ENCODE measurements around the gene MRPL39.
A peak's percentile ranks its signal among the peaks of the same experiment; 100 is the strongest.

The MRPL39 gene

GRCh38 chr21:25569084-25569483 is 38.2 kb downstream of the MRPL39 start:
- peaks cover 77% of the 10 kb centered on the region for H3K36me3 ChIP-seq (ENCODE audit: control insufficient read depth, low read length)
- 0 out of 2 replicates have a peak overlapping the region, but pooled peaks have one; percentile 9 for H3K4me2 ChIP-seq (ENCODE audit: low read length)
- H3K4me3 ChIP-seq (ENCODE audit: low read length), result no peak overlapping the region
- H4K20me1 ChIP-seq (ENCODE audit: control insufficient read depth, insufficient read depth, low read depth, low read length), result no peaks in the 10 kb centered on the region
- no peaks in the 10 kb centered on the region for H3K27me3 ChIP-seq (ENCODE audit: control insufficient read depth, low read length)
- no peaks in the 10 kb centered on the region for H3K9me3 ChIP-seq (ENCODE audit: control insufficient read depth, insufficient read depth, low read length)
- peaks cover 95% of the 10 kb centered on the region for H3K4me1 ChIP-seq (ENCODE audit: control insufficient read depth, low read length)
- H3K79me2 ChIP-seq (ENCODE audit: control insufficient read depth, low read length), result peaks cover 71% of the 10 kb centered on the region
- TF ChIP-seq EZH2phosphoT487 (IDR thresholded peaks at IDR 0.05; ENCODE audit: borderline replicate concordance, low read length) (no peak), CTCF (IDR thresholded peaks at IDR 0.05; ENCODE audit: low read depth, low read length, poor library complexity, severe bottlenecking) (no peak)
- H3F3A ChIP-seq (ENCODE audit: control insufficient read depth, insufficient read depth), result peaks cover 17% of the 10 kb centered on the region
- no peak overlapping the region for H3K27ac ChIP-seq (ENCODE audit: low read depth, low read length)
- no peaks in the 10 kb centered on the region for H3K9me2 ChIP-seq (replicated peaks; ENCODE audit: control insufficient read depth, low read length)

- H3K36me3 ChIP-seq (ENCODE audit: control insufficient read depth, low read length), result peaks cover 75% of the 10 kb centered on the region
- peaks cover 12% of the 10 kb centered on the region for H3F3A ChIP-seq (ENCODE audit: control insufficient read depth, insufficient read depth)
- TF ChIP-seq EZH2phosphoT487 (IDR thresholded peaks at IDR 0.05; ENCODE audit: borderline replicate concordance, low read length) (no peak), CTCF (IDR thresholded peaks at IDR 0.05; ENCODE audit: low read depth, low read length, poor library complexity, severe bottlenecking) (no peak)
- no peaks in the 10 kb centered on the region for H3K9me2 ChIP-seq (replicated peaks; ENCODE audit: control insufficient read depth, low read length)
- H3K79me2 ChIP-seq (ENCODE audit: control insufficient read depth, low read length), result peaks cover 79% of the 10 kb centered on the region
- H4K20me1 ChIP-seq (ENCODE audit: control insufficient read depth, insufficient read depth, low read depth, low read length), result no peaks in the 10 kb centered on the region
- H3K27me3 ChIP-seq (ENCODE audit: control insufficient read depth, low read length), result no peaks in the 10 kb centered on the region
- peaks cover 95% of the 10 kb centered on the region for H3K4me1 ChIP-seq (ENCODE audit: control insufficient read depth, low read length)
- no peak overlapping the region for H3K27ac ChIP-seq (ENCODE audit: low read depth, low read length)
- no peaks in the 10 kb centered on the region for H3K9me3 ChIP-seq (ENCODE audit: control insufficient read depth, insufficient read depth, low read length)
- no peak overlapping the region for H3K4me3 ChIP-seq (ENCODE audit: low read length)
- H3K4me2 ChIP-seq (ENCODE audit: low read length), result 0 out of 2 replicates have a peak overlapping the region, but pooled peaks have one; percentile 1
Observed at GRCh38 chr21:25568246-25568645, 39.0 kb downstream of the MRPL39 start.

GRCh38 chr21:25567472-25567871 is 39.8 kb downstream of the MRPL39 start:
- H3K36me3 ChIP-seq (ENCODE audit: control insufficient read depth, low read length), result peaks cover 78% of the 10 kb centered on the region
- peaks cover 87% of the 10 kb centered on the region for H3K79me2 ChIP-seq (ENCODE audit: control insufficient read depth, low read length)
- TF ChIP-seq EZH2phosphoT487 (IDR thresholded peaks at IDR 0.05; ENCODE audit: borderline replicate concordance, low read length) (no peak), CTCF (IDR thresholded peaks at IDR 0.05; ENCODE audit: low read depth, low read length, poor library complexity, severe bottlenecking) (no peak)
- no peaks in the 10 kb centered on the region for H3K9me3 ChIP-seq (ENCODE audit: control insufficient read depth, insufficient read depth, low read length)
- no peaks in the 10 kb centered on the region for H4K20me1 ChIP-seq (ENCODE audit: control insufficient read depth, insufficient read depth, low read depth, low read length)
- no peaks in the 10 kb centered on the region for H3K27me3 ChIP-seq (ENCODE audit: control insufficient read depth, low read length)
- H3K4me1 ChIP-seq (ENCODE audit: control insufficient read depth, low read length), result peaks cover 88% of the 10 kb centered on the region
- H3F3A ChIP-seq (ENCODE audit: control insufficient read depth, insufficient read depth), result peaks cover 5% of the 10 kb centered on the region
- no peak overlapping the region for H3K27ac ChIP-seq (ENCODE audit: low read depth, low read length)
- peak overlapping the region; percentile 14; the same call in 1 of the 2 replicates for H3K4me2 ChIP-seq (ENCODE audit: low read length)
- H3K4me3 ChIP-seq (ENCODE audit: low read length), result 0 out of 2 replicates have a peak overlapping the region, but pooled peaks have one; percentile 1
- no peaks in the 10 kb centered on the region for H3K9me2 ChIP-seq (replicated peaks; ENCODE audit: control insufficient read depth, low read length)
